Vagina (tissue), 2 donors: ENCODE results near the gene DPF1. TPM values are rescaled to one million over a fixed set of nuclear protein-coding genes. Genes with fewer than 3 reads are reported as not detected.

Experiments
- DNase-seq, 2 donors: peaks; one replicate each; pipeline ENCODE4 v3.0.0-alpha.2; 2017; ENCODE audit errors: extremely low spot score in 2 of 2
- H3K27ac ChIP-seq: fragments of 200-600 bp; sonication (generic); one replicate; pipeline ENCODE4 v1.5.1; 2019
- H3K27me3 ChIP-seq: fragments of 200-600 bp; sonication (generic); one replicate; pipeline ENCODE4 v1.5.1; 2019
- H3K36me3 ChIP-seq, 2 donors: fragments of 200-600 bp; sonication (generic); one replicate each; pipeline ENCODE4 v1.5.1; 2017 to 2019
- H3K4me1 ChIP-seq: fragments of 200-600 bp; sonication (generic); one replicate; pipeline ENCODE4 v1.5.1; 2019
- H3K4me3 ChIP-seq, 2 donors: fragments of 200-600 bp; sonication (generic); 1 replicate in 1 of 2; 2 replicates in 1 of 2; pipeline ENCODE4 v1.5.1; 2016 to 2019
- H3K9me3 ChIP-seq: fragments of 200-600 bp; sonication (generic); one replicate; pipeline ENCODE4 v1.5.1; 2019
- POLR2A ChIP-seq, 2 donors: fragments of 450-650 bp; IDR thresholded peaks; one replicate each; pipeline ENCODE4 v1.6.1; 2017; ENCODE audit warnings: antibody characterized with exemption in 2 of 2, mild to moderate bottlenecking in 2 of 2, moderate library complexity in 2 of 2
- POLR2AphosphoS5 ChIP-seq, 2 donors: sonication (generic); formaldehyde crosslinking; IDR thresholded peaks; one replicate each; pipeline ENCODE4 v1.9.0; 2017; ENCODE audit warnings: antibody characterized with exemption in 2 of 2, mild to moderate bottlenecking in 2 of 2, low read depth in 1 of 2; ENCODE audit not compliant: insufficient read depth in 1 of 2
- intact Hi-C: fragments of 100-400 bp; cut with DNase I; formaldehyde crosslinking; loops from one replicate; pipeline ENCODE4 v1.15.1; 2023
- total RNA-seq: library from RNA; depleted of rRNA; stranded (reverse); fragments of >200 nt; gene quantifications from one replicate; pipeline ENCODE4 v1.2.3, GENCODE V29; 2016
- TF ChIP-seq, protein P1 (sequence below), 3 experiments: fragments of 450-650 bp in 2 of 3; fragments of 200-600 bp in 1 of 3; sonication (generic) in 1 of 3; IDR thresholded peaks; one replicate each; pipeline ENCODE4 v1.5.1; 2017 to 2019; ENCODE audit warnings: antibody characterized with exemption in 3 of 3, mild to moderate bottlenecking in 2 of 3, moderate library complexity in 2 of 3

The DPF1 gene
- total RNA-seq, 1 donor from 2014 or later = not detected

DNA sequence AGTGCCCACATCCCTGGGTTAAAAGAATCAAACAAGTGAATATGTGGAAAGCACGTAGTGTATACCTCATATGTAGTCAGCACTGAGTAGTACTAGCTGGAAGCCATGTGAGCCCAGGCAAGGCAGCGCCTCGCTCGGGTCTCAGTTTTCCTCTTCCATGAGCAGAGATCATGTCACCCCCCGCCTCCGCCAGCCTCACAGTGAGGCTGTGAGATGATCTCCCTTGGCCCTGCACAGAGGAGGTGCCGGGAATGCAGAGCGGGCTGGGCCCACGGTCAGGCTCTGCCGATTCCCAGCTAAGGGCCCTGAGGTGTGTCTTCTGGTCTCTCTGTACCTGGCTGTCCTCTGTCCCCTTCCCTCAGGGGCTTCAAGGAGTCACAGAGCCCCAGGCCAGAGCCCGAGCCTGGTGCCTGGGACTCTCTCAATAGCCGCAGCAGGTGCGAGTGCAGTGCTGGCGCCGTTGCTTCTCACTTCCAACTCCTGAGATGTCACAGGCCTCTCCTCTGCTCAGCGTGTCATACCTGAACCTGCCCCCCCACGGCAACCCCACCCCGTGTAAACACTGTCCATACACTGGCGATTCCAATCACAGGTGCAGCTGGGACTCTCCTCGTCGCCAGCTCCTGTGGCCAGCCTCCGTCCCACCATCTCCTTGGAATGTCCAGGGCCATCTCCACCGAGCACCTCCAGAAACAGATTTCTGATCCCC lies 26.9 kb downstream of the DPF1 start:
- Histone ChIP-seq H3K27ac (no peak overlapping the region), H3K4me1 (no peaks in the 10 kb centered on the region), H3K4me3 (no peak overlapping the region), H3K36me3 (peaks cover 0 to 21% of the 10 kb centered on the region in 2 donors), H3K9me3 (no peaks in the 10 kb centered on the region), H3K27me3 (no peaks in the 10 kb centered on the region)
- TF ChIP-seq, protein P1, sequence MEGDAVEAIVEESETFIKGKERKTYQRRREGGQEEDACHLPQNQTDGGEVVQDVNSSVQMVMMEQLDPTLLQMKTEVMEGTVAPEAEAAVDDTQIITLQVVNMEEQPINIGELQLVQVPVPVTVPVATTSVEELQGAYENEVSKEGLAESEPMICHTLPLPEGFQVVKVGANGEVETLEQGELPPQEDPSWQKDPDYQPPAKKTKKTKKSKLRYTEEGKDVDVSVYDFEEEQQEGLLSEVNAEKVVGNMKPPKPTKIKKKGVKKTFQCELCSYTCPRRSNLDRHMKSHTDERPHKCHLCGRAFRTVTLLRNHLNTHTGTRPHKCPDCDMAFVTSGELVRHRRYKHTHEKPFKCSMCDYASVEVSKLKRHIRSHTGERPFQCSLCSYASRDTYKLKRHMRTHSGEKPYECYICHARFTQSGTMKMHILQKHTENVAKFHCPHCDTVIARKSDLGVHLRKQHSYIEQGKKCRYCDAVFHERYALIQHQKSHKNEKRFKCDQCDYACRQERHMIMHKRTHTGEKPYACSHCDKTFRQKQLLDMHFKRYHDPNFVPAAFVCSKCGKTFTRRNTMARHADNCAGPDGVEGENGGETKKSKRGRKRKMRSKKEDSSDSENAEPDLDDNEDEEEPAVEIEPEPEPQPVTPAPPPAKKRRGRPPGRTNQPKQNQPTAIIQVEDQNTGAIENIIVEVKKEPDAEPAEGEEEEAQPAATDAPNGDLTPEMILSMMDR (IDR thresholded peaks at IDR 0.05) = no peak
- no peak for TF ChIP-seq POLR2AphosphoS5 (IDR thresholded peaks at IDR 0.05; ENCODE audit: insufficient read depth in 1 of 2, low read depth in 1 of 2)
- TF ChIP-seq POLR2A (IDR thresholded peaks at IDR 0.05) = no peak
- intact Hi-C loops = no loop called here
- no peak for DNase-seq

DNA sequence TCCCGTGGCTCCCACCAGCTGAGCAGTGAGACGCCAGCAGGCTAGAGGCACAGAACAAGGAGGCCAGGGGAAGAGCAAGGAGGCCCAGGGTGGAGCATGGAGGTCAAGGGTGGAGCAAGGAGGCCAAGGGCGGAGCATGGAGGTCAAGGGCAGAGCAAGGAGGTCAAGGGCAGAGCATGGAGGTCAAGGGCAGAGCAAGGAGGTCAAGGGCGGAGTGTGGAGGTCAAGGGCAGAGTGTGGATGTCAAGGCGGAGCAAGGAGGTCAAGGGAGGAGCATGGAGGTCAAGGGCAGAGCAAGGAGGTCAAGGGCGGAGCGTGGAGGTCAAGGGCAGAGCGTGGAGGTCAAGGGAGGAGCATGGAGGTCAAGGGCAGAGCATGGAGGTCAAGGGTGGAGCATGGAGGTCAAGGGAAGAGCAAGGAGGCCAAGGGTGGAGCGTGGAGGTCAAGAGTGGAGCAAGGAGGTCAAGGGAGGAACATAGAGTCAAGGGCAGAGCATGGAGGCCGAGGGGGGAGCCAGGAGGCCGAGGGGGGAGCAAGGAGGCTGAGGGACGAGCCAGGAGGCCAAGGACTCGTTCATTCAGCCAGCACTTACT lies 27.7 kb downstream of the DPF1 start:
- no peaks in the 10 kb centered on the region for H3K4me1 ChIP-seq
- no peak for DNase-seq
- peaks cover 0 to 14% of the 10 kb centered on the region in 2 donors for H3K36me3 ChIP-seq
- H3K27ac ChIP-seq = no peak overlapping the region
- no peak overlapping the region for H3K4me3 ChIP-seq
- TF ChIP-seq POLR2A (IDR thresholded peaks at IDR 0.05) = no peak
- no peak for TF ChIP-seq POLR2AphosphoS5 (IDR thresholded peaks at IDR 0.05; ENCODE audit: insufficient read depth in 1 of 2, low read depth in 1 of 2)
- TF ChIP-seq, protein P1 (IDR thresholded peaks at IDR 0.05) = no peak
- intact Hi-C loops = no loop called here
- H3K9me3 ChIP-seq = no peaks in the 10 kb centered on the region
- no peaks in the 10 kb centered on the region for H3K27me3 ChIP-seq

DNA sequence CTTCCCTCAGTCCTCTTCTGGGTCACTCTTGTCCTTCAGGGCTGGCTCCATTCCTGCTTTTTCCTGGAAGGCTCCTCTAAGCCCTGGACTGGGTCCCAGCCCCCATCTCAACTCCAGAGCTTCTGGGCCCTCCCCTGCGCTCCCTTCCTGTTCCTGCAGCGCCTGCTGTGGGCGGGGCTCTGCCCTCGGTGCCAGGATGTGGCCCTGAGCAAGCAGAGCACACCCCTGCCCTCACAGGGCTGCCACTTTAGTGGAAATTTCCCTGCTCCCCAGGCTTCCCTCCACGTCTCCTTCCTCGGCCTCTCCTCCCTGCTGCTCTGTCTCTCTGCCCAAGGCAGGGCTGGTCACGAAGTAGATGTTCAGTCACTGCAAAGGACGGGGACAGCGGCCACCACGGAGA lies 28.8 kb downstream of the DPF1 start:
- no peak for DNase-seq
- Histone ChIP-seq H3K27ac (no peak overlapping the region), H3K27me3 (no peaks in the 10 kb centered on the region), H3K4me3 (no peak overlapping the region), H3K9me3 (no peaks in the 10 kb centered on the region), H3K36me3 (peaks cover 0 to 12% of the 10 kb centered on the region in 2 donors), H3K4me1 (no peaks in the 10 kb centered on the region)
- TF ChIP-seq, protein P1 (IDR thresholded peaks at IDR 0.05) = no peak
- no peak for TF ChIP-seq POLR2AphosphoS5 (IDR thresholded peaks at IDR 0.05; ENCODE audit: insufficient read depth in 1 of 2, low read depth in 1 of 2)
- TF ChIP-seq POLR2A (IDR thresholded peaks at IDR 0.05) = no peak
- intact Hi-C loops = no loop called here

DNA sequence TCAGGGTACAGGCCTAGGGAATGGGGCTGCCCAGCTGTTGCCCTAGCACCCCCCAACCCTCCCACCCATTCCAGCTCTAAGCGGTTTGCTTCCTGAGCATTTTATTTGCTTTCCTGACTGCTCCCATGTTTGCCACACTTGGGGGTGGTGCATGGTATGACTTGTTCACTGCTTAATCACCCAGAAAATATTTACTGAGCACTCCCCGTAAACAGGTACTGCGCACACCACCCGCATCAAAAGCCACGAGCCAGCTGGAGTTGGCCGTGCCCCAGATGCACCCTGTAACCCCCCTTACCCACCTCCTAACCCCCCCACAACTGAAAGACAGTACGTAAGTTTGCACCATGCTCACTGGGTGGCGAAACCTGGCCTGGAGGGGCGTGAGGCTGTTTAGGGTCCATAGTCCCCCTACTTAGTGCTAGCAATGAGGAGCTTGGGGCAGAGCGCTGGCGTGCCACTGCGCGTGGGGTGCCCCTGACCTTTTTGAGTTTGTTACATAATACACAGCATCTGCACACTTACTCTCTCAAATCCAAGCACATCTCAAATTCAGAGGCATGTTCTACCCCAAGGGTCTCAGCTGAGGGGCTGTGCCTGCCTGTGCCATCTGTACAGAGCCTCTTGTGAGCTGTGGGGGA lies 29.8 kb downstream of the DPF1 start:
- no peak overlapping the region for H3K4me3 ChIP-seq
- no peaks in the 10 kb centered on the region for H3K27me3 ChIP-seq
- intact Hi-C loops = no loop called here
- no peak for DNase-seq
- H3K36me3 ChIP-seq = peaks cover 0 to 12% of the 10 kb centered on the region in 2 donors
- H3K27ac ChIP-seq = no peak overlapping the region
- no peaks in the 10 kb centered on the region for H3K9me3 ChIP-seq
- no peak for TF ChIP-seq POLR2A (IDR thresholded peaks at IDR 0.05)
- TF ChIP-seq, protein P1 (IDR thresholded peaks at IDR 0.05) = no peak
- no peak for TF ChIP-seq POLR2AphosphoS5 (IDR thresholded peaks at IDR 0.05; ENCODE audit: insufficient read depth in 1 of 2, low read depth in 1 of 2)
- H3K4me1 ChIP-seq = no peaks in the 10 kb centered on the region
